ENCODE data around the gene FMNL2. TPM values are rescaled to one million over a fixed set of nuclear protein-coding genes. Genes with fewer than 3 reads are reported as not detected.

The FMNL2 gene
- total RNA-seq, 1 experiment from 2014 or later = 28.1 TPM

DNA sequence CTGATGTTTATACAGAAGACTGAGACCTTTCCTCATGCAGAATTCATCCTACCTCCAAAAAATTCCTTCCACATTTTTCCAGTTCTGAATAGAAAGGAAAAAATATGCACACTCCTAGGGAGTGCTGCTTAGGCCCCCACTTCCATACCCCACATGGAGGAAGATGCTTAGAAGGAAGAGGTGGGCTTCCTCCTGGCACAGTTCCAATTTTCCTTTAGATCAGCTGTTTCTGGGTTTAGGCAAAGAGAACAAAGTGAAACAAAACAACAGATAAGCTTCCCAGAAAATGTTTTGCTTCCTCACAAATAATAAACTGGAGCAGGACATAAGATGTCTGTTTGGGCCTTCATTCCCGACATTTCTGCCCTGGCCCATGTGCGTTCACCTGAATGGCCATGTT, 209.7 kb downstream of the FMNL2 start:
- no peaks in the 10 kb centered on the region for H3K36me3 ChIP-seq (ENCODE audit: control insufficient read depth in 1 of 2, insufficient read depth in 2 of 2, low read length in 2 of 2)
- POLR2A ChIA-PET = no interaction called here
- H3K9me3 ChIP-seq (ENCODE audit: control insufficient read depth in 1 of 2, insufficient read depth in 1 of 2, low read depth in 1 of 2, low read length in 2 of 2) = no peaks in the 10 kb centered on the region
- no peaks in the 10 kb centered on the region for H3K9me2 ChIP-seq (ENCODE audit: insufficient read depth)
- no TSS peak for BruUV-seq (replicated peaks)
- ATAC-seq (no peak), DNase-seq (ENCODE audit: low read depth, low spot score) (no peak)
- TF ChIP-seq EGR1 (IDR thresholded peaks at IDR 0.05; ENCODE audit: low read depth) (no peak), POLR2A (IDR thresholded peaks at IDR 0.05; ENCODE audit: borderline replicate concordance, extremely low read depth, insufficient read depth, insufficient read length) (no peak), YY1 (IDR thresholded peaks at IDR 0.05; ENCODE audit: extremely low read depth, insufficient replicate concordance, low read depth, low read length) (no peak), CEBPB (IDR thresholded peaks at IDR 0.05; ENCODE audit: low read depth) (no peak), POLR2AphosphoS5 (IDR thresholded peaks at IDR 0.05; ENCODE audit: low read depth, low read length) (no peak), ZNF274 (IDR thresholded peaks at IDR 0.05; ENCODE audit: low read depth, low read length) (no peak), EZH2 (IDR thresholded peaks at IDR 0.05) (no peak), TCF7L2 (IDR thresholded peaks at IDR 0.05; ENCODE audit: borderline replicate concordance, extremely low read depth, insufficient read depth, insufficient read length) (no peak), ELF1 (IDR thresholded peaks at IDR 0.05; ENCODE audit: borderline replicate concordance, low read depth) (no peak), SP1 (IDR thresholded peaks at IDR 0.05; ENCODE audit: low read depth) (no peak), CBX3 (IDR thresholded peaks at IDR 0.05; ENCODE audit: low read depth) (no peak), ZFX (IDR thresholded peaks at IDR 0.05) (no peak)
- TF ChIP-seq, protein P1, sequence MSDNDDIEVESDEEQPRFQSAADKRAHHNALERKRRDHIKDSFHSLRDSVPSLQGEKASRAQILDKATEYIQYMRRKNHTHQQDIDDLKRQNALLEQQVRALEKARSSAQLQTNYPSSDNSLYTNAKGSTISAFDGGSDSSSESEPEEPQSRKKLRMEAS (IDR thresholded peaks at IDR 0.05) = no peak
- TF ChIP-seq, protein P2, sequence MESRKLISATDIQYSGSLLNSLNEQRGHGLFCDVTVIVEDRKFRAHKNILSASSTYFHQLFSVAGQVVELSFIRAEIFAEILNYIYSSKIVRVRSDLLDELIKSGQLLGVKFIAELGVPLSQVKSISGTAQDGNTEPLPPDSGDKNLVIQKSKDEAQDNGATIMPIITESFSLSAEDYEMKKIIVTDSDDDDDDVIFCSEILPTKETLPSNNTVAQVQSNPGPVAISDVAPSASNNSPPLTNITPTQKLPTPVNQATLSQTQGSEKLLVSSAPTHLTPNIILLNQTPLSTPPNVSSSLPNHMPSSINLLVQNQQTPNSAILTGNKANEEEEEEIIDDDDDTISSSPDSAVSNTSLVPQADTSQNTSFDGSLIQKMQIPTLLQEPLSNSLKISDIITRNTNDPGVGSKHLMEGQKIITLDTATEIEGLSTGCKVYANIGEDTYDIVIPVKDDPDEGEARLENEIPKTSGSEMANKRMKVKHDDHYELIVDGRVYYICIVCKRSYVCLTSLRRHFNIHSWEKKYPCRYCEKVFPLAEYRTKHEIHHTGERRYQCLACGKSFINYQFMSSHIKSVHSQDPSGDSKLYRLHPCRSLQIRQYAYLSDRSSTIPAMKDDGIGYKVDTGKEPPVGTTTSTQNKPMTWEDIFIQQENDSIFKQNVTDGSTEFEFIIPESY (IDR thresholded peaks at IDR 0.05; ENCODE audit: extremely low read depth, insufficient replicate concordance, low read length) = no peak
- TF ChIP-seq, protein P3, sequence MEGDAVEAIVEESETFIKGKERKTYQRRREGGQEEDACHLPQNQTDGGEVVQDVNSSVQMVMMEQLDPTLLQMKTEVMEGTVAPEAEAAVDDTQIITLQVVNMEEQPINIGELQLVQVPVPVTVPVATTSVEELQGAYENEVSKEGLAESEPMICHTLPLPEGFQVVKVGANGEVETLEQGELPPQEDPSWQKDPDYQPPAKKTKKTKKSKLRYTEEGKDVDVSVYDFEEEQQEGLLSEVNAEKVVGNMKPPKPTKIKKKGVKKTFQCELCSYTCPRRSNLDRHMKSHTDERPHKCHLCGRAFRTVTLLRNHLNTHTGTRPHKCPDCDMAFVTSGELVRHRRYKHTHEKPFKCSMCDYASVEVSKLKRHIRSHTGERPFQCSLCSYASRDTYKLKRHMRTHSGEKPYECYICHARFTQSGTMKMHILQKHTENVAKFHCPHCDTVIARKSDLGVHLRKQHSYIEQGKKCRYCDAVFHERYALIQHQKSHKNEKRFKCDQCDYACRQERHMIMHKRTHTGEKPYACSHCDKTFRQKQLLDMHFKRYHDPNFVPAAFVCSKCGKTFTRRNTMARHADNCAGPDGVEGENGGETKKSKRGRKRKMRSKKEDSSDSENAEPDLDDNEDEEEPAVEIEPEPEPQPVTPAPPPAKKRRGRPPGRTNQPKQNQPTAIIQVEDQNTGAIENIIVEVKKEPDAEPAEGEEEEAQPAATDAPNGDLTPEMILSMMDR (IDR thresholded peaks at IDR 0.05 in 2 of 3, conservative IDR thresholded peaks at IDR 0.05 in 1 of 3; ENCODE audit: borderline replicate concordance in 1 of 3, insufficient read depth in 1 of 3, low read depth in 2 of 3, low read length in 2 of 3) = no peak
- H3K27ac ChIP-seq (ENCODE audit: low read depth, low read length) = no peak overlapping the region
- RAD21 ChIA-PET (ENCODE audit: low non-redundant PET in 1 of 2, low total read pairs in 2 of 2, uncharacterized antibody in 2 of 2, unreplicated experiment in 2 of 2) = no interaction called here
- no peak overlapping the region for H3K4me3 ChIP-seq (replicated peaks in 1 of 2; ENCODE audit: low read depth in 1 of 2, low read length in 2 of 2)
- intact Hi-C loops (cut with micrococcal nuclease) = no loop called here
- no peaks in the 10 kb centered on the region for H4K20me1 ChIP-seq (ENCODE audit: insufficient read depth)
- H3K4me1 ChIP-seq (ENCODE audit: control insufficient read depth in 1 of 2, insufficient read depth in 2 of 2, low read length in 2 of 2) = peaks cover 3 to 20% of the 10 kb centered on the region in 2 experiments; a peak in 3 of 4 replicates
- no peaks in the 10 kb centered on the region for H3K79me2 ChIP-seq (ENCODE audit: insufficient read depth, low read length)
- H2AFZ ChIP-seq (ENCODE audit: low read depth, low read length, poor library complexity, severe bottlenecking) = no peak overlapping the region
- H3K4me2 ChIP-seq (ENCODE audit: low read length) = no peak overlapping the region
- no peak overlapping the region for H3K9ac ChIP-seq (ENCODE audit: low read length)
- CTCF ChIA-PET = no interaction called here
- no peaks in the 10 kb centered on the region for H3K27me3 ChIP-seq (ENCODE audit: insufficient read depth, low read length)

Data from HCT116 (cell line).